Measurements from ENCODE around the gene OXTR. TPM values are rescaled to one million over a fixed set of nuclear protein-coding genes. Genes with fewer than 3 reads are reported as not detected.

The OXTR gene
- total RNA-seq, 3 donors from 2014 or later = 0.32 to 250 (median 105) TPM

GRCh38 chr3:8759038-8759707 is 10.2 kb downstream of the OXTR start:
- DNase-seq (ENCODE audit: low spot score in 2 of 2) = no peak
- H3K27ac ChIP-seq = no peak overlapping the region
- no peaks in the 10 kb centered on the region for H3K36me3 ChIP-seq
- no peaks in the 10 kb centered on the region for H3K27me3 ChIP-seq
- no peaks in the 10 kb centered on the region for H3K4me1 ChIP-seq
- peak overlapping the region in 1 of 3 donors; percentile 75 for H3K4me3 ChIP-seq
- no peak for TF ChIP-seq POLR2AphosphoS5 (IDR thresholded peaks at IDR 0.05)
- no peak for TF ChIP-seq POLR2A (IDR thresholded peaks at IDR 0.05)
- TF ChIP-seq CTCF (IDR thresholded peaks at IDR 0.05) = no peak
- intact Hi-C loops (cut with DNase I; ENCODE audit: low total_unique reads) = no loop called here
- no peaks in the 10 kb centered on the region for H3K9me3 ChIP-seq

- peak in 1 of 2 donors; percentile 14 for DNase-seq (ENCODE audit: low spot score in 2 of 2)
- no peaks in the 10 kb centered on the region for H3K4me1 ChIP-seq
- TF ChIP-seq POLR2A (IDR thresholded peaks at IDR 0.05) = no peak
- no peak for TF ChIP-seq CTCF (IDR thresholded peaks at IDR 0.05)
- no peak for TF ChIP-seq POLR2AphosphoS5 (IDR thresholded peaks at IDR 0.05)
- intact Hi-C loops (cut with DNase I; ENCODE audit: low total_unique reads) = no loop called here
- no peaks in the 10 kb centered on the region for H3K36me3 ChIP-seq
- no peaks in the 10 kb centered on the region for H3K27me3 ChIP-seq
- no peaks in the 10 kb centered on the region for H3K9me3 ChIP-seq
- H3K27ac ChIP-seq = no peak overlapping the region
- H3K4me3 ChIP-seq = peak overlapping the region in 2 of 3 donors; percentile 19 to 25
Measured at GRCh38 chr3:8757551-8758518, 11.6 kb downstream of the OXTR start.

- Histone ChIP-seq H3K4me1 (no peaks in the 10 kb centered on the region), H3K27ac (no peak overlapping the region), H3K9me3 (no peaks in the 10 kb centered on the region), H3K36me3 (no peaks in the 10 kb centered on the region), H3K27me3 (no peaks in the 10 kb centered on the region), H3K4me3 (peak overlapping the region in 2 of 3 donors; percentile 2 to 40)
- TF ChIP-seq CTCF (IDR thresholded peaks at IDR 0.05) = no peak
- no peak for TF ChIP-seq POLR2A (IDR thresholded peaks at IDR 0.05)
- TF ChIP-seq POLR2AphosphoS5 (IDR thresholded peaks at IDR 0.05) = no peak
- intact Hi-C loops (cut with DNase I; ENCODE audit: low total_unique reads) = no loop called here
- no peak for DNase-seq (ENCODE audit: low spot score in 2 of 2)
Measured at GRCh38 chr3:8756671-8757070, 12.7 kb downstream of the OXTR start.

GRCh38 chr3:8755564-8756237 is 13.7 kb downstream of the OXTR start:
- TF ChIP-seq CTCF (IDR thresholded peaks at IDR 0.05) (no peak), POLR2A (IDR thresholded peaks at IDR 0.05) (no peak), POLR2AphosphoS5 (IDR thresholded peaks at IDR 0.05) (no peak)
- no peaks in the 10 kb centered on the region for H3K36me3 ChIP-seq
- no peaks in the 10 kb centered on the region for H3K9me3 ChIP-seq
- no peak for DNase-seq (ENCODE audit: low spot score in 2 of 2)
- H3K4me3 ChIP-seq = peak overlapping the region in 1 of 3 donors; percentile 40
- intact Hi-C loops (cut with DNase I; ENCODE audit: low total_unique reads) = no loop called here
- no peak overlapping the region for H3K27ac ChIP-seq
- H3K27me3 ChIP-seq = no peaks in the 10 kb centered on the region
- H3K4me1 ChIP-seq = no peaks in the 10 kb centered on the region
